OCI-LY1 (cell line): ENCODE measurements around the gene SNAP25.

Experiments used
- H2AFZ ChIP-seq: fragments of 200-600 bp; sonication (generic), shearing (Covaris generic); 2 replicates; pipeline ENCODE4 v1.6.0; 2014; ENCODE audit warnings: antibody characterized with exemption, mild to moderate bottlenecking, low read length
- H3F3A ChIP-seq: fragments of 200-600 bp; sonication (generic), shearing (Covaris generic); 2 replicates; pipeline ENCODE4 v1.6.0; 2014; ENCODE audit warnings: mild to moderate bottlenecking, antibody characterized with exemption, low read length, moderate library complexity; ENCODE audit not compliant: insufficient read depth
- H3K27ac ChIP-seq: fragments of 200-600 bp; sonication (generic); 2 replicates; pipeline ENCODE4 v1.5.1; 2014; ENCODE audit warnings: low read length, mixed run types, mild to moderate bottlenecking, low read depth; ENCODE audit not compliant: poor library complexity, severe bottlenecking
- H3K27me3 ChIP-seq: fragments of 200-600 bp; sonication (generic); 2 replicates; pipeline ENCODE4 v1.6.0; 2014; ENCODE audit warnings: antibody characterized with exemption, mild to moderate bottlenecking, low read length, moderate library complexity; ENCODE audit not compliant: insufficient read depth
- H3K36me3 ChIP-seq: fragments of 200-600 bp; sonication (generic); 2 replicates; pipeline ENCODE4 v1.6.1; 2014; ENCODE audit warnings: mild to moderate bottlenecking, antibody characterized with exemption, low read length, moderate library complexity, mixed read lengths; ENCODE audit not compliant: insufficient read depth
- H3K4me1 ChIP-seq: fragments of 200-600 bp; sonication (generic); 2 replicates; pipeline ENCODE4 v1.5.1; 2014; ENCODE audit warnings: mild to moderate bottlenecking, low read length, moderate library complexity; ENCODE audit not compliant: insufficient read depth, severe bottlenecking
- H3K4me2 ChIP-seq: fragments of 200-600 bp; sonication (generic), shearing (Covaris generic); 2 replicates; pipeline ENCODE4 v1.6.1; 2014; ENCODE audit warnings: low read length
- H3K4me3 ChIP-seq: fragments of 200-600 bp; sonication (generic); 2 replicates; pipeline ENCODE4 v1.5.1; 2014; ENCODE audit warnings: low read length, low read depth, mild to moderate bottlenecking, mixed read lengths; ENCODE audit not compliant: poor library complexity, severe bottlenecking
- H3K79me2 ChIP-seq: fragments of 200-600 bp; shearing (Covaris generic); 2 replicates; pipeline ENCODE4 v1.6.1; 2016; ENCODE audit warnings: mixed run types, low read length, mixed read lengths; ENCODE audit not compliant: insufficient read depth
- H3K9ac ChIP-seq: fragments of 200-600 bp; sonication (generic), shearing (Covaris generic); 2 replicates; pipeline ENCODE4 v1.6.1; 2014; ENCODE audit warnings: mild to moderate bottlenecking, low read length, mixed read lengths
- H3K9me2 ChIP-seq: fragments of 200-600 bp; sonication (generic), shearing (Covaris generic); 2 replicates; pipeline ENCODE4 v1.6.1; 2014; ENCODE audit warnings: low read depth, mild to moderate bottlenecking, low read length, mixed read lengths
- H3K9me3 ChIP-seq: fragments of 200-600 bp; shearing (Covaris generic); 2 replicates; pipeline ENCODE4 v1.6.1; 2014; ENCODE audit warnings: low read length, mixed read lengths
- H4K20me1 ChIP-seq: fragments of 200-600 bp; sonication (generic), shearing (Covaris generic); 2 replicates; pipeline ENCODE4 v1.6.0; 2016; ENCODE audit warnings: mild to moderate bottlenecking, low read length; ENCODE audit not compliant: insufficient read depth
- EZH2 ChIP-seq: fragments of 200-600 bp; sonication (generic), shearing (Covaris generic); IDR thresholded peaks from 2 replicates; pipeline ENCODE4 v1.8.0; 2017; ENCODE audit warnings: borderline replicate concordance, mixed run types, mild to moderate bottlenecking, antibody characterized with exemption, low read length, moderate library complexity, mixed read lengths
- TF ChIP-seq, protein P1 (sequence below): fragments of 200-600 bp; sonication (generic), shearing (Covaris generic); IDR thresholded peaks from 2 replicates; pipeline ENCODE4 v1.5.1; 2017; ENCODE audit warnings: mild to moderate bottlenecking, antibody characterized with exemption, low read length, moderate library complexity, mixed read lengths

The SNAP25 gene

GRCh38 chr20:10236540-10237533 lies 18.2 kb downstream of the SNAP25 start:
- Histone ChIP-seq H4K20me1 (no peaks in the 10 kb centered on the region), H3K36me3 (no peaks in the 10 kb centered on the region), H3K4me1 (no peaks in the 10 kb centered on the region), H3K9ac (no peak overlapping the region), H3F3A (no peaks in the 10 kb centered on the region), H3K9me2 (no peaks in the 10 kb centered on the region), H3K9me3 (no peaks in the 10 kb centered on the region), H2AFZ (no peak overlapping the region), H3K27me3 (no peaks in the 10 kb centered on the region), H3K4me2 (no peak overlapping the region), H3K4me3 (no peak overlapping the region), H3K79me2 (no peaks in the 10 kb centered on the region), H3K27ac (no peak overlapping the region)
- no peak for TF ChIP-seq EZH2
- TF ChIP-seq, protein P1, sequence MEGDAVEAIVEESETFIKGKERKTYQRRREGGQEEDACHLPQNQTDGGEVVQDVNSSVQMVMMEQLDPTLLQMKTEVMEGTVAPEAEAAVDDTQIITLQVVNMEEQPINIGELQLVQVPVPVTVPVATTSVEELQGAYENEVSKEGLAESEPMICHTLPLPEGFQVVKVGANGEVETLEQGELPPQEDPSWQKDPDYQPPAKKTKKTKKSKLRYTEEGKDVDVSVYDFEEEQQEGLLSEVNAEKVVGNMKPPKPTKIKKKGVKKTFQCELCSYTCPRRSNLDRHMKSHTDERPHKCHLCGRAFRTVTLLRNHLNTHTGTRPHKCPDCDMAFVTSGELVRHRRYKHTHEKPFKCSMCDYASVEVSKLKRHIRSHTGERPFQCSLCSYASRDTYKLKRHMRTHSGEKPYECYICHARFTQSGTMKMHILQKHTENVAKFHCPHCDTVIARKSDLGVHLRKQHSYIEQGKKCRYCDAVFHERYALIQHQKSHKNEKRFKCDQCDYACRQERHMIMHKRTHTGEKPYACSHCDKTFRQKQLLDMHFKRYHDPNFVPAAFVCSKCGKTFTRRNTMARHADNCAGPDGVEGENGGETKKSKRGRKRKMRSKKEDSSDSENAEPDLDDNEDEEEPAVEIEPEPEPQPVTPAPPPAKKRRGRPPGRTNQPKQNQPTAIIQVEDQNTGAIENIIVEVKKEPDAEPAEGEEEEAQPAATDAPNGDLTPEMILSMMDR: no peak

DNA sequence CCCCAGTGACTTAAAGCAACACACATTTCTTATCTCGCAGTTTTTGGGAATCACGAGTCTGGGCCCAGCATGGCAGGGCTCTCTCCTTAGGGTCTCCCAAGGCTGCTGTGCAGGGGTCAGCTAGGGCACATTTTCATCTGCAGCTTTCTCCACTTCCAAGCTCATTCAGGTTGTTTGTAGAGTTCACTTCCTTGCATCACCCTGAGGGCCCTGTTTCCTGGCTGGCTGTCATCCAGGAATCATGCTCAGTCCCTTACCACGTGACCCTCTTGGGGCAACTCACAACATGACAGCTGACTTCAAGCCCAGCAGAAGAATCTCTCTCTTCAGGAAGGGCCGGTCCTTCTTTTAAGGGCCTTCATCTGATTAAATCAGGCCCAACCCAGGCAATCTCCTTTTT lies 21.3 kb downstream of the SNAP25 start:
- no peak for TF ChIP-seq EZH2
- H3K4me1 ChIP-seq: no peaks in the 10 kb centered on the region
- no peaks in the 10 kb centered on the region for H3K36me3 ChIP-seq
- no peaks in the 10 kb centered on the region for H3K79me2 ChIP-seq
- no peaks in the 10 kb centered on the region for H3K9me3 ChIP-seq
- H3K27me3 ChIP-seq: no peaks in the 10 kb centered on the region
- no peaks in the 10 kb centered on the region for H3F3A ChIP-seq
- no peaks in the 10 kb centered on the region for H4K20me1 ChIP-seq
- no peak overlapping the region for H2AFZ ChIP-seq
- H3K4me3 ChIP-seq: no peak overlapping the region
- H3K4me2 ChIP-seq: no peak overlapping the region
- no peaks in the 10 kb centered on the region for H3K9me2 ChIP-seq
- H3K27ac ChIP-seq: no peak overlapping the region
- no peak overlapping the region for H3K9ac ChIP-seq

DNA sequence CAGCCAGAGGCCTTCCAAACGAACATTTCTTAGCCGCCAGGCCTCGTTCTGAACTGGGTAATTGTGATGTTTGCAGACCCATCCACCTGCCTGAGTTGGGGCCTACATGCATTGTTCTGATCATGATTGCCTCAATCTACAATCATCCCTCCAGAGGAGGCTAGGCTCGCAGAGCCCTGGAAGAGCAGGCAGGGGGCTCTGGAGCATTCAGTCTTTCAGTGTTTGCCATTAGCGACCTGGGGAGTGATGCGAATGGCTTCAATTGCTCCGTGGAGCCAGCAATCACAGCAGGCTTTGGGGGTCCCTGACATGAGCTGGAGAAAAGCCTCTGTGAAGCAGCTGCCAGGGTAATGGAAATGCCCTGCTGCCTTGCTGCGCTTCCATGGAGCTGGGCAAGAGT lies 22.0 kb downstream of the SNAP25 start:
- no peaks in the 10 kb centered on the region for H3K79me2 ChIP-seq
- H2AFZ ChIP-seq: no peak overlapping the region
- H3F3A ChIP-seq: no peaks in the 10 kb centered on the region
- no peak overlapping the region for H3K9ac ChIP-seq
- no peak overlapping the region for H3K4me3 ChIP-seq
- no peak overlapping the region for H3K4me2 ChIP-seq
- no peaks in the 10 kb centered on the region for H3K9me2 ChIP-seq
- no peaks in the 10 kb centered on the region for H4K20me1 ChIP-seq
- no peak for TF ChIP-seq EZH2
- TF ChIP-seq, protein P1: no peak
- H3K27me3 ChIP-seq: no peaks in the 10 kb centered on the region
- H3K27ac ChIP-seq: no peak overlapping the region
- no peaks in the 10 kb centered on the region for H3K36me3 ChIP-seq
- H3K9me3 ChIP-seq: no peaks in the 10 kb centered on the region
- H3K4me1 ChIP-seq: no peaks in the 10 kb centered on the region

- Histone ChIP-seq H3K4me3 (no peak overlapping the region), H3K27ac (no peak overlapping the region), H3K4me1 (no peaks in the 10 kb centered on the region), H3K79me2 (no peaks in the 10 kb centered on the region), H2AFZ (no peak overlapping the region), H3K4me2 (no peak overlapping the region), H4K20me1 (no peaks in the 10 kb centered on the region), H3K9me2 (no peaks in the 10 kb centered on the region), H3K36me3 (no peaks in the 10 kb centered on the region), H3K27me3 (no peaks in the 10 kb centered on the region), H3K9ac (no peak overlapping the region), H3F3A (no peaks in the 10 kb centered on the region), H3K9me3 (no peaks in the 10 kb centered on the region)
- no peak for TF ChIP-seq EZH2
- TF ChIP-seq, protein P1: no peak
Observed at GRCh38 chr20:10242166-10242565, 23.5 kb downstream of the SNAP25 start.
